MCF 10A (cell line): ENCODE data around the gene ABTB1. TPM values are rescaled to one million over a fixed set of nuclear protein-coding genes. Genes with fewer than 3 reads are reported as not detected.

ENCODE experiments used
- BruUV-seq: library from RNA; stranded (reverse); fragments of 400-500 nt; replicated peaks from 2 replicates; lab custom pipeline; 2021; lab: Mats Ljungman, UMichigan
- CTCF ChIA-PET: fragments of 300-600 bp; sonication (Branson Sonifier 250); formaldehyde crosslinking; extraction: SDS; loops from one replicate; lab custom pipeline; 2021; ENCODE audit warnings: antibody characterized with exemption, inconsistent platforms; lab: Yijun Ruan, JAX
- POLR2A ChIA-PET: fragments of 300-600, 350-650 bp; sonication (Branson Sonifier 250); formaldehyde crosslinking; extraction: SDS; loops from one replicate; lab custom pipeline; 2020; ENCODE audit warnings: antibody characterized with exemption, inconsistent platforms; lab: Yijun Ruan, JAX
- DNase-seq: peaks from one replicate; pipeline ENCODE4 v3.0.0-alpha.2; 2018; ENCODE audit not compliant: unreplicated experiment
- H3K27ac Mint-ChIP-seq: one replicate; pipeline ENCODE4 v1.8.0; 2022; ENCODE audit warnings: mild to moderate bottlenecking, low read depth, mixed read lengths; ENCODE audit not compliant: unreplicated experiment
- H3K27me3 Mint-ChIP-seq: one replicate; pipeline ENCODE4 v1.8.0; 2022; ENCODE audit warnings: mixed read lengths; ENCODE audit not compliant: insufficient read depth, unreplicated experiment
- H3K36me3 Mint-ChIP-seq: one replicate; pipeline ENCODE4 v1.8.0; 2022; ENCODE audit warnings: mild to moderate bottlenecking, moderate library complexity, mixed read lengths; ENCODE audit not compliant: insufficient read depth, unreplicated experiment
- H3K4me1 Mint-ChIP-seq: one replicate; pipeline ENCODE4 v1.8.0; 2022; ENCODE audit warnings: mixed read lengths; ENCODE audit not compliant: insufficient read depth, unreplicated experiment
- H3K4me3 Mint-ChIP-seq: one replicate; pipeline ENCODE4 v1.8.0; 2022; ENCODE audit warnings: mild to moderate bottlenecking, moderate library complexity, mixed read lengths; ENCODE audit not compliant: unreplicated experiment
- H3K9me3 Mint-ChIP-seq: one replicate; pipeline ENCODE4 v1.8.0; 2022; ENCODE audit warnings: mixed read lengths; ENCODE audit not compliant: unreplicated experiment
- CTCF ChIP-seq: fragments of 200-600 bp; IDR thresholded peaks from one replicate; pipeline ENCODE4 v1.8.0; 2022; ENCODE audit warnings: antibody characterized with exemption, mild to moderate bottlenecking; ENCODE audit not compliant: unreplicated experiment
- intact Hi-C: fragments of 100-400 bp; cut with micrococcal nuclease; formaldehyde crosslinking; loops from 2 replicates; pipeline ENCODE4 v1.14.1; 2022
- total RNA-seq: library from RNA; stranded (reverse); gene quantifications from 2 replicates; pipeline ENCODE4 v1.2.3, GENCODE V29; 2022

The ABTB1 gene
- total RNA-seq, 1 experiment from 2014 or later, result 9.7 TPM

GRCh38 chr3:127706785-127707351 is 34.1 kb downstream of the ABTB1 start:
- intact Hi-C loops, result no loop called here
- no TSS peak for BruUV-seq
- no peaks in the 10 kb centered on the region for H3K36me3 Mint-ChIP-seq
- H3K4me1 Mint-ChIP-seq, result peaks cover 7% of the 10 kb centered on the region
- no peaks in the 10 kb centered on the region for H3K9me3 Mint-ChIP-seq
- ChIA-PET CTCF (interaction anchor here (0.5 to 1.1 kb wide), 6 partner anchors 11 to 265 kb away, joined by 3 read pairs; no protein-coding TSS in a partner anchor), POLR2A (interaction anchor here (0.8 kb wide), 1 partner anchor 345 kb away, joined by 3 read pairs; the partner anchor contains the start of gene SEC61A1)
- no peak for TF ChIP-seq CTCF
- no peak for DNase-seq
- H3K27ac Mint-ChIP-seq, result no peak overlapping the region
- H3K27me3 Mint-ChIP-seq, result no peaks in the 10 kb centered on the region
- H3K4me3 Mint-ChIP-seq, result no peak overlapping the region

- Mint-ChIP-seq H3K4me3 (no peak overlapping the region), H3K36me3 (no peaks in the 10 kb centered on the region), H3K27me3 (no peaks in the 10 kb centered on the region), H3K9me3 (no peaks in the 10 kb centered on the region), H3K4me1 (peaks cover 7% of the 10 kb centered on the region), H3K27ac (no peak overlapping the region)
- no peak for DNase-seq
- intact Hi-C loops, result no loop called here
- ChIA-PET POLR2A (no interaction called here), CTCF (interaction anchor here (0.6 kb wide), 1 partner anchor 110 kb away, joined by 3 read pairs; no protein-coding TSS in a partner anchor)
- no peak for TF ChIP-seq CTCF
- BruUV-seq, result no TSS peak
Measured at GRCh38 chr3:127707851-127708411, 35.2 kb downstream of the ABTB1 start.

- Mint-ChIP-seq H3K9me3 (no peaks in the 10 kb centered on the region), H3K4me1 (peaks cover 7% of the 10 kb centered on the region), H3K36me3 (no peaks in the 10 kb centered on the region), H3K27me3 (no peaks in the 10 kb centered on the region), H3K27ac (no peak overlapping the region), H3K4me3 (no peak overlapping the region)
- TF ChIP-seq CTCF, result no peak
- intact Hi-C loops, result no loop called here
- ChIA-PET CTCF (no interaction called here), POLR2A (no interaction called here)
- no TSS peak for BruUV-seq
- DNase-seq, result no peak
Measured at GRCh38 chr3:127708837-127709236, 36.1 kb downstream of the ABTB1 start.

- CTCF ChIA-PET, result interaction anchor here (1.8 kb wide), 1 partner anchor 13 kb away, joined by 8 read pairs; no protein-coding TSS in a partner anchor
- H3K4me1 Mint-ChIP-seq, result peaks cover 7% of the 10 kb centered on the region
- no peaks in the 10 kb centered on the region for H3K9me3 Mint-ChIP-seq
- POLR2A ChIA-PET, result no interaction called here
- no peak for DNase-seq
- H3K27ac Mint-ChIP-seq, result no peak overlapping the region
- intact Hi-C loops, result no loop called here
- H3K27me3 Mint-ChIP-seq, result no peaks in the 10 kb centered on the region
- no peak for TF ChIP-seq CTCF
- no TSS peak for BruUV-seq
- H3K36me3 Mint-ChIP-seq, result no peaks in the 10 kb centered on the region
- H3K4me3 Mint-ChIP-seq, result no peak overlapping the region
Measured at GRCh38 chr3:127709320-127710060, 36.7 kb downstream of the ABTB1 start.
